H1 (cell line): ENCODE results near the gene CSRP3. TPM values are rescaled to one million over a fixed set of nuclear protein-coding genes. Genes with fewer than 3 reads are reported as not detected.

Source experiments
- CTCF ChIA-PET: fragments of 300-600 bp; sonication (Branson Sonifier 250); formaldehyde crosslinking; loops from one replicate; lab custom pipeline; 2021; ENCODE audit not compliant: partially characterized antibody; lab: Charles Lee
- POLR2A ChIA-PET: fragments of 300-600 bp; sonication (Branson Sonifier 250); formaldehyde crosslinking; loops from one replicate; lab custom pipeline; 2021; ENCODE audit warnings: inconsistent platforms; ENCODE audit not compliant: partially characterized antibody; lab: Charles Lee
- DNase-seq, 2 experiments: peaks; one replicate each; pipeline versions ENCODE4 v3.0.0 to v3.0.0-alpha.2; 2010 to 2022; ENCODE audit warnings: low spot score in 2 of 2, low read depth in 1 of 2, mixed read lengths in 1 of 2
- FAIRE-seq: peaks from 2 replicates; lab custom pipeline; 2011; peaks lifted over from hg19 to GRCh38; lab: Jason Lieb, UNC
- H2AFZ ChIP-seq: 2 replicates; pipeline ENCODE4 v1.8.1; 2012; ENCODE audit warnings: low read length, inconsistent platforms
- H2AK5ac ChIP-seq: 2 replicates; pipeline ENCODE4 v1.6.1; 2013; ENCODE audit warnings: low read depth, low read length
- H2BK120ac ChIP-seq: replicated peaks from 2 replicates; pipeline ENCODE3; 2013; ENCODE audit warnings: low read depth, low read length, inconsistent platforms
- H2BK12ac ChIP-seq: 2 replicates; pipeline ENCODE4 v1.6.1; 2013; ENCODE audit warnings: low read depth, low read length
- H2BK15ac ChIP-seq: 2 replicates; pipeline ENCODE4 v1.6.1; 2013; ENCODE audit warnings: low read length
- H2BK20ac ChIP-seq: 2 replicates; pipeline ENCODE4 v1.6.1; 2013; ENCODE audit warnings: low read length
- H2BK5ac ChIP-seq: 2 replicates; pipeline ENCODE4 v1.6.1; 2013; ENCODE audit warnings: low read depth, low read length
- H3K14ac ChIP-seq: 2 replicates; pipeline ENCODE4 v1.6.1; 2013; ENCODE audit warnings: inconsistent platforms; ENCODE audit not compliant: insufficient read length
- H3K18ac ChIP-seq: 2 replicates; pipeline ENCODE4 v1.6.1; 2013; ENCODE audit warnings: low read length; ENCODE audit errors: extremely low read depth
- H3K23ac ChIP-seq: 2 replicates; pipeline ENCODE4 v1.6.1; 2013; ENCODE audit warnings: inconsistent platforms; ENCODE audit not compliant: insufficient read length
- H3K23me2 ChIP-seq: 2 replicates; pipeline ENCODE4 v1.6.1; 2013; ENCODE audit warnings: low read depth, low read length
- H3K27ac ChIP-seq: 2 replicates; pipeline ENCODE4 v1.6.1; 2011; ENCODE audit warnings: low read depth, low read length, inconsistent platforms
- H3K27me3 ChIP-seq, 4 experiments: replicated peaks in 1 of 4; 1 replicate in 1 of 4; 2 replicates in 3 of 4; pipeline versions ENCODE4 v1.6.1 to v1.8.1; 2011 to 2013; ENCODE audit warnings: low read length in 3 of 4, mild to moderate bottlenecking in 3 of 4, inconsistent platforms in 2 of 4, mixed read lengths in 2 of 4, moderate library complexity in 1 of 4; ENCODE audit not compliant: control insufficient read depth in 3 of 4, insufficient read depth in 3 of 4; ENCODE audit errors: extremely low read depth in 1 of 4
- H3K36me3 ChIP-seq, 4 experiments: 2 replicates each; pipeline versions ENCODE4 v1.6.1 to v1.8.1; 2011 to 2013; ENCODE audit warnings: mild to moderate bottlenecking in 4 of 4, low read length in 3 of 4, moderate library complexity in 2 of 4, control low read depth in 1 of 4, inconsistent platforms in 1 of 4; ENCODE audit not compliant: insufficient read depth in 4 of 4, control insufficient read depth in 2 of 4
- H3K4ac ChIP-seq: replicated peaks from 2 replicates; pipeline ENCODE3; 2013; ENCODE audit warnings: low read length, low read depth, mixed read lengths, inconsistent platforms; ENCODE audit not compliant: insufficient read length
- H3K4me1 ChIP-seq, 4 experiments: replicated peaks in 1 of 4; 1 replicate in 1 of 4; 2 replicates in 3 of 4; pipeline versions ENCODE4 v1.6.1 to v1.8.1; 2011 to 2013; ENCODE audit warnings: low read length in 3 of 4, inconsistent platforms in 2 of 4, mixed read lengths in 1 of 4; ENCODE audit not compliant: insufficient read depth in 4 of 4, control insufficient read depth in 3 of 4
- H3K4me2 ChIP-seq, 2 experiments: 2 replicates each; pipeline versions ENCODE4 v1.6.1 to v1.8.1; 2011 to 2013; ENCODE audit warnings: low read depth in 2 of 2, low read length in 2 of 2, control low read depth in 1 of 2, inconsistent platforms in 1 of 2, mild to moderate bottlenecking in 1 of 2; ENCODE audit not compliant: insufficient read depth in 1 of 2
- H3K4me3 ChIP-seq, 4 experiments: fragments of 200-600, 300-600 bp in 1 of 4; sonication (generic), shearing (Covaris generic), sonication (Bioruptor Twin) in 1 of 4; 2 replicates each; pipeline versions ENCODE4 v1.5.1 to v1.8.1; 2011 to 2016; ENCODE audit warnings: low read length in 4 of 4, low read depth in 3 of 4, control low read depth in 2 of 4, inconsistent platforms in 2 of 4, mild to moderate bottlenecking in 2 of 4, mixed read lengths in 1 of 4, moderate library complexity in 1 of 4; ENCODE audit not compliant: insufficient read depth in 2 of 4; ENCODE audit errors: extremely low read depth in 1 of 4
- H3K56ac ChIP-seq: replicated peaks from 2 replicates; pipeline ENCODE3; 2013; ENCODE audit warnings: low read depth, mild to moderate bottlenecking, mixed read lengths, low read length, inconsistent platforms; ENCODE audit not compliant: insufficient read length
- H3K79me1 ChIP-seq: 2 replicates; pipeline ENCODE4 v1.6.1; 2013; ENCODE audit warnings: low read depth, low read length, control low read depth
- H3K79me2 ChIP-seq, 2 experiments: 2 replicates each; pipeline versions ENCODE4 v1.6.1 to v1.8.1; 2012 to 2013; ENCODE audit warnings: low read length in 2 of 2, mild to moderate bottlenecking in 2 of 2, inconsistent platforms in 1 of 2; ENCODE audit not compliant: insufficient read depth in 2 of 2, control insufficient read depth in 1 of 2
- H3K9ac ChIP-seq, 4 experiments: replicated peaks in 1 of 4; 1 replicate in 1 of 4; 2 replicates in 3 of 4; pipeline versions ENCODE4 v1.6.1 to v1.8.1; 2011 to 2013; ENCODE audit warnings: low read depth in 3 of 4, low read length in 3 of 4, control low read depth in 2 of 4, mild to moderate bottlenecking in 2 of 4, moderate library complexity in 2 of 4, inconsistent platforms in 1 of 4; ENCODE audit errors: extremely low read depth in 1 of 4
- H3K9me3 ChIP-seq, 2 experiments: 2 replicates each; pipeline versions ENCODE4 v1.6.1 to v1.8.1; 2012 to 2013; ENCODE audit warnings: mild to moderate bottlenecking in 2 of 2, moderate library complexity in 2 of 2, control low read depth in 1 of 2, inconsistent platforms in 1 of 2, low read depth in 1 of 2, low read length in 1 of 2, mixed read lengths in 1 of 2; ENCODE audit not compliant: insufficient read depth in 2 of 2
- H4K20me1 ChIP-seq, 2 experiments: replicated peaks in 1 of 2; 2 replicates each; pipeline versions ENCODE3 to v1.8.1; 2011 to 2013; ENCODE audit warnings: inconsistent platforms in 2 of 2, low read length in 2 of 2, mild to moderate bottlenecking in 1 of 2; ENCODE audit not compliant: insufficient read depth in 2 of 2, control insufficient read depth in 1 of 2
- H4K5ac ChIP-seq: 2 replicates; pipeline ENCODE4 v1.6.1; 2013; ENCODE audit warnings: low read length, low read depth, mixed read lengths, inconsistent platforms; ENCODE audit not compliant: insufficient read length
- H4K8ac ChIP-seq: 2 replicates; pipeline ENCODE4 v1.8.0; 2013; ENCODE audit warnings: mild to moderate bottlenecking, moderate library complexity, low read length, inconsistent platforms; ENCODE audit not compliant: insufficient read depth; ENCODE audit errors: extremely low read depth
- H4K91ac ChIP-seq: replicated peaks from 2 replicates; pipeline ENCODE3; 2013; ENCODE audit warnings: low read length, mixed read lengths, inconsistent platforms; ENCODE audit not compliant: insufficient read length
- ASH2L ChIP-seq: fragments of 200-600, 300-600 bp; sonication (generic); IDR thresholded peaks from one replicate; pipeline ENCODE4 v1.7.1; 2017; ENCODE audit warnings: low read length
- CBX8 ChIP-seq: fragments of 300-800, 300-1000 bp; sonication (generic); IDR thresholded peaks from 2 replicates; pipeline ENCODE4 v1.7.1; 2016; ENCODE audit warnings: low read depth, low read length, borderline replicate concordance
- CHD1 ChIP-seq: IDR thresholded peaks from 2 replicates; pipeline ENCODE4 v1.6.1; 2012; ENCODE audit warnings: low read depth, low read length, improper control_type of control experiment
- CTBP2 ChIP-seq: IDR thresholded peaks from 2 replicates; pipeline ENCODE4 v1.7.0; 2011; ENCODE audit warnings: borderline replicate concordance, mild to moderate bottlenecking, moderate library complexity, mixed read lengths, low read length; ENCODE audit not compliant: insufficient read depth, insufficient read length
- FOSL1 ChIP-seq: IDR thresholded peaks from 2 replicates; pipeline ENCODE4 v1.6.1; 2011; ENCODE audit warnings: mild to moderate bottlenecking, low read depth, low read length, moderate library complexity; ENCODE audit not compliant: insufficient read depth
- GTF2F1 ChIP-seq: IDR thresholded peaks from 2 replicates; pipeline ENCODE4 v1.6.1; 2012; ENCODE audit warnings: low read depth, low read length, improper control_type of control experiment, borderline replicate concordance
- HDAC2 ChIP-seq, 2 experiments: fragments of 300-600 bp in 1 of 2; sonication (generic) in 1 of 2; IDR thresholded peaks; 2 replicates each; pipeline ENCODE4 v1.6.1; 2011 to 2012; ENCODE audit warnings: low read depth in 2 of 2, low read length in 2 of 2, mild to moderate bottlenecking in 2 of 2, moderate library complexity in 2 of 2, borderline replicate concordance in 1 of 2, inconsistent platforms in 1 of 2
- NANOG ChIP-seq: IDR thresholded peaks from 2 replicates; pipeline ENCODE4 v1.6.1; 2011; ENCODE audit warnings: low read length, low read depth, mild to moderate bottlenecking, inconsistent platforms; ENCODE audit not compliant: insufficient read depth, poor library complexity, severe bottlenecking
- POLR2AphosphoS5 ChIP-seq: IDR thresholded peaks from 2 replicates; pipeline ENCODE4 v1.6.1; 2011; ENCODE audit warnings: low read depth, low read length
- SIN3A ChIP-seq, 2 experiments: IDR thresholded peaks in 1 of 2; conservative IDR thresholded peaks in 1 of 2; 2 replicates each; pipeline ENCODE4 v1.6.1; 2011 to 2012; ENCODE audit warnings: low read length in 2 of 2, improper control_type of control experiment in 1 of 2, low read depth in 1 of 2, mild to moderate bottlenecking in 1 of 2
- TAF1 ChIP-seq: IDR thresholded peaks from 2 replicates; pipeline ENCODE4 v1.6.1; 2011; ENCODE audit warnings: mild to moderate bottlenecking, low read depth, low read length
- YY1 ChIP-seq: IDR thresholded peaks from 2 replicates; pipeline ENCODE4 v1.6.1; 2011; ENCODE audit warnings: low read depth, mild to moderate bottlenecking, low read length
- WGBS, 2 experiments: shearing (Covaris generic) in 1 of 2; methylation state at CpG; one replicate each; pipeline versions ENCODE4 v1.1.6 to v1.1.7; 2013 to 2015; ENCODE audit warnings: low lambda C conversion rate in 2 of 2, mixed read lengths in 2 of 2, inconsistent platforms in 1 of 2, low coverage in 1 of 2, missing lambda C conversion rate in 1 of 2; ENCODE audit not compliant: insufficient replicate concordance in 2 of 2, insufficient coverage in 1 of 2, insufficient read length in 1 of 2; ENCODE audit errors: extremely low coverage in 1 of 2, missing lambda C conversion rate in 1 of 2; 5-methylcytosine and 5-hydroxymethylcytosine counted together
- polyA plus RNA-seq, 7 experiments: library from polyadenylated mRNA; depleted of rRNA in 3 of 7; stranded (reverse) in 5 of 7; unstranded in 2 of 7; fragments of >200 nt in 5 of 7; fragments of 200-250 nt in 2 of 7; gene quantifications; 1 replicate in 5 of 7; 2 replicates in 1 of 7; 4 replicates in 1 of 7; pipeline versions ENCODE4 v1.2.1 to v1.2.3, GENCODE V29; 2011 to 2013; ENCODE audit warnings: missing spikeins in 2 of 7, mixed read lengths in 2 of 7
- total RNA-seq: library from RNA; stranded (reverse); fragmentation: NEBNext Ultra II Directional; extraction: Animal tissue kit (Norgen Biotek cat#: 25700); gene quantifications from 2 replicates; pipeline ENCODE4 v1.2.1, GENCODE V29; 2021
- TF ChIP-seq, protein P1 (sequence below): IDR thresholded peaks from 2 replicates; pipeline ENCODE4 v1.6.1; 2011; ENCODE audit warnings: low read depth, mild to moderate bottlenecking, low read length; ENCODE audit not compliant: insufficient read depth

CSRP3 gene
- total and polyA plus RNA-seq, 2 of the 8 experiments (the other 6 are each of a cell fraction or from before 2014, with no cell fraction given), result not detected

DNA sequence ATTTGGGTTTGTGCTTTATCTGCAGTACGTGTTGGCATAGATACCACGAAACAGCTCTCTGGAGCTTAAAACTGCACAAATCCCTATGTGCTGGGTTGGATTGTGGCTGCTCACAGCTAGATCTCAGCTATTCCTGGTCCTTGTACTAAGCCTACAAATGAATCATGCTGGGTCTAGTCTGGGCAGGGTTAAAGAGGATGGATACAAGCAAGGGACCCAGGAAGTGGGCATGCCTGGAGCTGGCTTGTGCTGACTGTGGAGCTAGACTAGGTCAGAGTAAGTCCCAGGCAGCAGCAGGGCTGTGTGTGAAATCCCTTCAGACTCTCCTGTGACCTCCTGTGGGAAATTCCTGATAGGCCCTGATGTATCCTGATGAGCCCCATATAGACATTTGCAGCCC lies 42.8 kb upstream of the CSRP3 start:
- no peaks in the 10 kb centered on the region for H3K79me2 ChIP-seq
- no peak overlapping the region for H2BK20ac ChIP-seq
- no peak overlapping the region for H3K27ac ChIP-seq
- no peak overlapping the region for H3K9ac ChIP-seq
- no peak overlapping the region for H3K56ac ChIP-seq
- H3K4me2 ChIP-seq, result no peak overlapping the region
- no peak overlapping the region for H2BK12ac ChIP-seq
- H3K79me1 ChIP-seq, result no peaks in the 10 kb centered on the region
- DNase-seq (no peak), FAIRE-seq (no peak)
- no peaks in the 10 kb centered on the region for H3K36me3 ChIP-seq
- 95% methylated on average over 2 of the region's 2 CpGs; no CpG with 5 or more reads in 1 of the 2 experiments for WGBS, 2 experiments
- H2BK120ac ChIP-seq, result no peak overlapping the region
- no peak overlapping the region for H3K4me3 ChIP-seq
- peaks cover 0 to 3% of the 10 kb centered on the region in 2 experiments; a peak in 1 of 4 replicates for H3K9me3 ChIP-seq
- ChIA-PET CTCF (interaction anchor here (0.9 to 3.4 kb wide), 6 partner anchors 12 to 320 kb away, joined by 3 to 12 read pairs (median 4); no protein-coding TSS in a partner anchor), POLR2A (no interaction called here)
- H4K91ac ChIP-seq, result no peak overlapping the region
- peaks cover 9 to 28% (median 20%) of the 10 kb centered on the region in 4 experiments for H3K27me3 ChIP-seq
- H4K5ac ChIP-seq, result no peak overlapping the region
- H3K18ac ChIP-seq, result no peak overlapping the region
- no peak overlapping the region for H2AFZ ChIP-seq
- H3K4ac ChIP-seq, result no peak overlapping the region
- H2BK5ac ChIP-seq, result no peak overlapping the region
- peaks cover 13% of the 10 kb centered on the region for H3K23me2 ChIP-seq
- no peak overlapping the region for H3K14ac ChIP-seq
- peaks cover 0 to 7% (median 3%) of the 10 kb centered on the region in 4 experiments; a peak in 3 of 7 replicates for H3K4me1 ChIP-seq
- peak overlapping the region; percentile 10; the same call in 1 of the 2 replicates for H2BK15ac ChIP-seq
- H4K8ac ChIP-seq, result no peak overlapping the region
- no peaks in the 10 kb centered on the region for H4K20me1 ChIP-seq
- H3K23ac ChIP-seq, result no peak overlapping the region
- no peak overlapping the region for H2AK5ac ChIP-seq
- TF ChIP-seq GTF2F1 (no peak), HDAC2 (IDR thresholded peaks at IDR 0.05; ENCODE audit: borderline replicate concordance in 1 of 2, low read depth in 2 of 2, low read length in 2 of 2) (no peak), TAF1 (no peak), CTBP2 (no peak), POLR2AphosphoS5 (no peak), CHD1 (no peak), ASH2L (no peak), FOSL1 (no peak), CBX8 (no peak), NANOG (no peak), SIN3A (conservative IDR thresholded peaks at IDR 0.05 in 1 of 2, IDR thresholded peaks at IDR 0.05 in 1 of 2; ENCODE audit: low read depth in 1 of 2, low read length in 2 of 2) (no peak), YY1 (no peak)
- TF ChIP-seq, protein P1, sequence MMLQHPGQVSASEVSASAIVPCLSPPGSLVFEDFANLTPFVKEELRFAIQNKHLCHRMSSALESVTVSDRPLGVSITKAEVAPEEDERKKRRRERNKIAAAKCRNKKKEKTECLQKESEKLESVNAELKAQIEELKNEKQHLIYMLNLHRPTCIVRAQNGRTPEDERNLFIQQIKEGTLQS, result no peak
